Activated T-cell treated with anti-CD3 and anti-CD28 coated beads for 1 hour (primary cell): Measurements from ENCODE around the gene ABHD12B.

ENCODE experiments used
- DNase-seq: peaks from one replicate; pipeline ENCODE4 v3.0.0-alpha.2; 2020; ENCODE audit warnings: low read depth

The ABHD12B gene

DNA sequence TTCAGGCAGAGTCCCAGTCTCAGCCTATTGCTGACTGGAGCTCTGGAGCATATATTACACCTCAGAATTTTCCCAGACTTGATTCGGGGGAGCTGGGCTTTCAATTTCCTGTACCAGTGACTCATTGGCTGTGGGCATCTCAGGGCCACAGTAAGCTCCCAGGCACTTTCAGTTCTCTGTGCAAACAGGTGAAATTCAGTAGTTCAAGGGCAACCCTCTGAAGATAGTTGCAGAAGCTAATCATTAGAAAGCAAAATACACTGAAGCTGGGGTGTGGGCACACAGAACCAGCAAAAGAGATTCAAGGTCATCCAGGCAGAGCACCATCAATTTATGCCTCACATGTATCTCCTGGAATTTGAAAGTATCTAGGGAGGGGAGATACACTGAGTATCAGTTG lies 32.8 kb upstream of the ABHD12B start:
- no peak for DNase-seq

DNA sequence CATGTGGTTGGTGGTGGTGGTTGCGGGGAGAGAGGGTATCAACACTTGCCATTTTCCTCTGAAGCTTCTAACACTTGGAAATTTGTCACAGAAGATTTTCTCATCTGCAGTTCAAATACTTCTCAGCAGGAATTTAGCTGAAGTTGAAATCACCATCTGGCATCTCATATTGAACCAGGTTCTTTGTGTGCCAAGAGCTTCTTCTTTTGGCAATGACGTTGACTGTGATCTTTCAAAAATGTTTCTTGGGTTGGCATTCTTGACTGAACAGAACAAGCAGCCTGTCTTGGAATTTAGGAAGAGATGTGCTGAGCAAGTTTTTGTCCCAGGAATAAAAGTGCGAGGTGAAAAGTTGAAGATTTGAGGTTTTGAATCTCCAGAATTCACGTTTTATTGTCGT lies 32.2 kb upstream of the ABHD12B start:
- no peak for DNase-seq

DNA sequence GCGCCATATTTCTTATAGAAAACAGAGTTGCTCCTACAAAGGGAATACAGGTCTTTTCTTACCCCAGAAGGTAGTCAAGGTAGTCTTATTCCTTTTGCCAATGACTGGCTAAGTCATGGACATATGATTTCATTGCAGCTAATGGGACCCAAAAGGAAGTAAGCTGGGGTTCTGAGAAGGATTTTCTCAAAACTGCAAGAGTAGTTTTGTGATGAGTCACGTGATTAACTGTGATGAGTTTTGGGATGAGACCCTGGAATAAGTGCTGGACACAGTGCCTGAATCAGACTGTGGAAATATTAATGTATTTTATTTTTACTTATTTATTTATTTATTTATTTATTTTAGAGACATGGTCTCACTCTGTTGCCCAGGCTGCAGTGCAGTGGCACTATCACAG lies 27.5 kb upstream of the ABHD12B start:
- DNase-seq, result no peak

DNA sequence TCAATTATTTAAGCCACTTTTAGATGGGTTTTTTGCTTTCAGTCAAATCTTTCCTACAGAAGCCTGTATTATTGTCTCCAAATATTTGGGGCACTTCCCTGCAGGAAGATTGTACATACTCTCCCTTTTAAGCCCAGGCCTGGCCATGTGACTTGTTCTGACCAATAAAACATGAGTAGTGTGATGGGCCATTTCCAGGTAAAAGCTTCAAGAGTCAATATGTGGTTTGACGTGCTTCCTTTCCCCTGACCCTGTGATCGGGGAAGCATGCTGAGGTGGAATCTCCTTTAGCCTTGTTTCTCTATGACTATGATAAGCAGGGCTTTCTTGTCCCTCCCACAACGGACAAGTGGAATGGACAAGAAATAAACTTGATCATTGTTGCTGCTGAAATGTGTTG lies 26.7 kb upstream of the ABHD12B start:
- no peak for DNase-seq

DNA sequence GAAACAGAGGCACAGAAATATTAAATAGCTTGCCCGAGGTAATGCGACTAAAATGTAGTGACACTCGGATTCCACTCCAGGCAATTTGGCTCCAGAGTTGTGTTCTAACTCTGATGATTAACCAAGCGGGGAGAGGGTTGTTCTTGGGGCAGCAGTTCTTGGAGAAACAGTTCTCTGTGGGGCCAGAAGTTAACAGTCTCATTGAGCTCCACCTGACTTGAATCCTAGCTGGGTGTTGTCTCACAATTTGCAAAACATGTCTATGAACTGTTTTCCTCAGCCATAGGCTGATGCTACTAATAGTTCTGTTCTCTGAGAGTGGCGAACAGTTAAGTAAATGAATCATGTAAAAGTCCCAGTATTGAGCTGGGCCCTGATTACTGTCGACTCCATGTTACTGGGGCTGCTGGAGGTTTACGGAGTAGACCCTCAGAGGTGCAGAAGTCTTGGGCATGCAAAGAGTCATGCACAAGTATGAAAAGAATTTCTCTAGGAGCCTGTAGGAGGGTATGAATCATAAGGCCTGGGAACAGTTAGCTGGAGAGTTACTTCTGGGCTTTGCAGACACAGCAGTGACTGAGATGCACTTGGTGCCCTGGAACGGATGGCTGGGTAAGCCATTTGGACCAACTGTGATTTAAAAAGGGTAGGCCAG lies 25.5 kb upstream of the ABHD12B start:
- no peak for DNase-seq

DNA sequence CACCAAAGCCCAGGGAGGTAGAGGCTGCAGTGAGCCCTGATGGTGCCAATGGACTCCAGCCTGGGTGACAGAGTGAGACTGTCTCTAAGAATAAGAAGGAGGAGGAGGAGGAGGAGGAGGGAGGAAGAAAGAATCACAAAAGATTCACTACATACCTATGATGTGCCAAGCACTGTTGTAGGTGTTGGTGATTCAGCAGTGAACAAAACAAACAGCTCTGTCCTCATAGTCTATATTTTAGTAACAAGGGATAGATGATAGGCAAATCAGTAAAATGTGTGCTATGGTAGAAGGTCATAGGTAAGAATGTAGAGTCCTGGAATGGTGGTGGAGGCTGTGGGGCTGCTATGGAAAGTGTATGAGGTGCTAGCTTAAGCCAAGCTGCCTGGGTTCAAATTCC lies 18.0 kb upstream of the ABHD12B start:
- no peak for DNase-seq

DNA sequence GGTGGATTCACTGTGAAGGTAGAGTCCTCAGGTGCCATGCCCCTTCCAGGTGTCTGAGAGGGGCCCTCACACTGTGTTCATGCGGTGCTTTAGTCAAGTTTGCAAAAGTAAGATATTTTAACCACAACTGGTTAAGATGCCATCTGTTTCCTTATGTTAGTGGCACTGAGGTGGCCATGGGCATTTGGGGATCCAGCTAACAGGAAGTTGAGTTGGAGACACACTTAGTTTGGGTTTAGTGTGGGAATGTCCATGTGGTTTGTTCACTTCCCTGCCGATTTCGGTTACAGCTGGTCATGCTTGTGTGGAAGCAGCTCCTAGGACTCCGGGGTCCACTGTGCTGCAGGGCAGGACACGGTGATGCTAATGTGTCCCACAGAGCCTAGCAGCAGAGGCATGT lies 17.3 kb upstream of the ABHD12B start:
- no peak for DNase-seq

DNA sequence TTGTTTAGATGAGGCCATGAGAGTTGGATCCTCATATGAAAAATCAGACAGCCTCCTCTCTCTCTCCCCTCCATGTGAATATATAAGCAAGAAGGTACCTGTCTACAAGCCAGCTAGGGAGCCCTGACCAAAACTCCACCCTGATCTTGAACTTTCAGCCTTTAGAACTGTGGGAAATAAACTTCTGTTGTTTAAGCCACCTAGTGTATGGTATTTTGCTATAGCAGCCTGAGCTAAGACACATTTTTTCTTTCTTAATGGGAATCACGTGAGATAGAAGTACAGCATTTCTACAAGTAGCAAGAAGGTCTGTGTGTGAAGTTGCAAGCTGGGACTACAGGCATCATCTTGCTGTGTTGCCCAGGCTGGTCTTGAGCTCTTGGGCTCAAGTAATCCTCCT lies 16.3 kb upstream of the ABHD12B start:
- DNase-seq, result no peak

DNA sequence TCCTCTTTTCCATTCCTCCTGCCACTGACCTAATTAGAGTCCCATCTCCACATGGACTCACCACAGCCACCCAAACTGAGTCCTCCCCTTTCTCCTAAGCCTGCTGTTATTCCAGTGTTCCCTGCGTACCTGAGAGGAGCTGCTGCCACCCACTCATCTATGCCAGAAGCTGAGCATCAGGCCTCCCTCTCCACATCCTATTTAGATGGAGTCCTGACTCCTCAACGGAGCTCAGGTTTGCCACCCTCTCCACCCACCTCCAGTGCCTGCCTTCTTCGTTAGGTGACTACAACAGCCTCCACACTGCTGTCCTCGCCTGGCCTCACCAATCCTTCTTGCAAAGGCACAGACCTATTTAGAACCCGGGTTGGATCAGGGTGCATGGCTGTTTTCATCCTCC lies 15.2 kb upstream of the ABHD12B start:
- DNase-seq, result no peak

DNA sequence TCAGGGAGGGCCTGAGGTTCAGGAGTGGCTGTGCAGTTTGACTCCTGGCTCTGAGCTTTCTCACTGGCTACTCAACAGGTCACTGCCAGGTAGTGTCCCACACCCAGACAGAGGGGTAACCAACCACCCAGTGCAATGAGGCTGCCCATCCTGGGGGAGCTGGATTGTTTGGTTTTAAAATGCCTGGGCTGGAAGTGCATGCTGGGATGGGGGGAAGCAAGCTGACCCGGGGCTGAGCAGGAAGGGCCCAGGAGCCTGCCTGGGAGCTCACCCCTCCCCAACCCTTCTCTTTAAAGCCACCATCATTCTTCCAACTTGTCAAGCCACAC lies 12.6 kb upstream of the ABHD12B start:
- no peak for DNase-seq

DNA sequence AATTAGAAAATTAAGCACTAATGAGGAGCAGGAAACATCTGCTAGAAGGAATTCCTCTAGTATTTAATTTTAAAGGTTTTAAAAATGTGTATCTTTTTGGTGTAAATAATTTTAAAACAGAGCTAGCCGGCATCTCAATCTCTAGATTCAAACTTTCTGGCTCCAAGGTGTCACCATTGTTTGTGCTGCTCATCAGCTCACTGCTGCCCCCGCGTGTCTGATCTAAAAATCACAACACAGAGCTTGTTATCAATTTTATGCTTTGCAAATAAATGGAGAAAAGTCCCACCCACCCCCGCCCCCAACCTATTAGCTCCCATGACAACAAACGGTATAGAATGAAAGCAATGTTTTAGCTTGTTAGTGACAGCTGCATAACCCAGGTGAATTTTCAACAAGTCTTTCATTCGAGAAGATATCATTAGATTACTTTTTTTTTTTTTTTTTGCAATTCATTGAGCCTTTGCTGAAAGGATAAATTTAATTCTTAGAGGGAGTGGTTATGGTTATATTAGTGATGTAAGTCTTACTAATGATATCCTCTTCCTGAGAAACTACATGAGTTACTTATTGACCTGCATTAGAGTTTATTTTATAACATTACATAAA lies 11.3 kb upstream of the ABHD12B start:
- DNase-seq, result peak; percentile 90

DNA sequence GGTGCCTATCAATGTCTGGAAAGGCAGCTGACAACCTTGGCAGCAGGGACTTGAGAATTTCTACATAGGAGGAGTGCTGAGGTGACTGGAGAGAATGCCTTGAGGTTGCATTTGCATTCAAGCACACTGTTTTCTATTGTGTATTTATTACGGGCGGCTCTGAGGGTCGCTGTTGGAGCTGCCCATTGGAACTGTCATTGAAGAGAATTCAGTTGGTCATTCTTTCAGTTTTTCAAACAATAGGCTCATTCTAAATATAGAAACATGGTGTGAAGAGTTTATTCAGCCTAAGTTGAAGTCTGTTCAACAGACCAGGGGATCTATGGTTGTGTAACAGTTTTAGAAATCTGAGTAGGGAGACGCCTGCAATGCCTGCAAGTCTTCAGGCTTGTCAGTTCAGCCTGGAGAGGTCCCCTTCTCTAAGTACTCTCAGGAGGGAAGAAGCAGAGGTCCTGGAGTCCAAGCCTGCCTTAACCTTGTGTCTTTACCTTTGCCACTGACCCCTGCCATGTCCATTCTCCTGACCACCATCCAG lies 9.8 kb upstream of the ABHD12B start:
- no peak for DNase-seq

DNA sequence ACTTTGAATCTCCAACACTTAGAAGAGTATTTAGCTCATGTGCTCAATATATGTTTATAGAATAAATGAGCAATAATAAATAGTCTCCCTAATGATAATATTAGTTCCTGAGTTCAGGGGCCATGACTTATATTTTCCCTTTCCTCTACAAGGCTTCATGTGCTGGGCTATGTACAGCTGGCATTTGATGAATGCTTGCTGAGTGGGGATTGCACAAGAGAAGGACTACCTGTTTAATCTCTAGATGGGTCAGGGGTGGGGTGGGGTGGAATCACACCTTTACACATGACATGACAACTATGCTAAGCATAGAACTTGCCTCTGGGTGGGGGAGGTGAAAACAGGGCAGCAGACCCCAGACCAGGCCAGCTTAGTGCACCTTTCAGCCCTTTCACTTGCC lies 7.6 kb upstream of the ABHD12B start:
- DNase-seq, result no peak

DNA sequence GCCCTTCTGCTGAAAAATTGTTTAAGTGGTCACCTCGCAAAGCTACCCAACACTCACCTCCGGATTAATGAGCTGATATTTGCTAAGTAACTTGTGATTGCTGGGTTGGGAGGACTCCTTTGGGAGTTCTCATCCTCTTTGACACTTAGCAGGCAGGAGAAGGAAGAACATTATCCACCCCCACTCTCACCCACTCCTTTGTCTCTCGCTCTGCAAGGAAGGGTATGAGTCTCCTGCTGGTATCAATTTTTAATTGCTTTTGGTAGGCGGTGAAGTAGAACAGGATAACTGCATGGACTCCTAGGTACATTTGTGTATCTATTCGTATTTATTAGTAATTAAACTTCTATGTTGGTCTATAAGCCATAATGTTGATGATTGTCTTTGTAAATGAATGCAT lies 6.9 kb upstream of the ABHD12B start:
- no peak for DNase-seq

DNA sequence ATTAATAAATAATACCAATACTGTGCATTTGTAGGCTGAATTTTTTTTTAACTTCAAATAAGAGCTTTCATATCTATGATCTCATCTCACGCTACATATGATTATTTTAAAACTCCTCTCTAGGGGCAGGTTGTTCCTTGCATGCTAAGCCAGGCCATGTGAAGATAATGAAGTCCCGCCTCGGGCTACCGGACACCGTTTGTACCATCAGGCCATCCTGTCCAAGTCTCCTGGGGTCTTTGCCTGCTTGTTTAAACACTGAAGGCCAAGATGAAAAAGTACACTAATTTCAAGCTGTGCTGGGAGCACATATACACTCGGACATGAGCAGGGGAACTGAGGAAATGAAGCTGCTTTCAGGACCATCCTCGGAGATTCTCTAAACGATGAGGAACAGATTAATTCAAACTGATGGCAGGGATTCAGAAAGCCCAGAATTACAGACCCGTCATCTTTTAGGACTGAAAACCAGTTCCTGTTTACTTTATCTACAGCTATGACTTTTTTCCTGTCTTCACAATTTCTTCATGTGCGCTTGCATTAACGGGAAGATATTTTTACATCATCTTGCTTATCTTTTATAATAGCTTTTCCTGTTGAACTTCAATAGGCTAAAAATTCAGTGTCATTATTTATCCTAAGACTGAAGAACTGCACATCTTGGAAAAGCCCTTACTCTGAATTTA lies 6.3 kb upstream of the ABHD12B start:
- no peak for DNase-seq

DNA sequence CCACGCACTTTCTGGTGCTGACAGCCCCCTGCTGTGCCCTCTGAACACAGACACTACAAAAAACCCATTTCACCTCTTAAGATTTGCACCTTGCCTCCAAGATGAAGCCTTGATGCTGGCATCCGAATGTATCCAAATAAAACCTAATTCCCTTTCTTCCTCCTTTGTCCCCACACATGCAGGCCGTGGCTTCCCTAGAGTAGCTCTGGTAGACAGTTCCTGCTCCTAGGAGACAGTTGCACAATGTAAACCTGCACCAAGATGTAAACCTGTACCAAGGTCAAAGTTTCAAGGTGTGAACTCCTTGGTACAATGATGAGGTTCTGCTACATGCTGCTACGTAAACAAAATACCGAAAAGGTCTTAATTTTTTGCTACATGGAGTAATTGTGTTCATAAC lies 625 bp upstream of the ABHD12B start:
- no peak for DNase-seq

DNA sequence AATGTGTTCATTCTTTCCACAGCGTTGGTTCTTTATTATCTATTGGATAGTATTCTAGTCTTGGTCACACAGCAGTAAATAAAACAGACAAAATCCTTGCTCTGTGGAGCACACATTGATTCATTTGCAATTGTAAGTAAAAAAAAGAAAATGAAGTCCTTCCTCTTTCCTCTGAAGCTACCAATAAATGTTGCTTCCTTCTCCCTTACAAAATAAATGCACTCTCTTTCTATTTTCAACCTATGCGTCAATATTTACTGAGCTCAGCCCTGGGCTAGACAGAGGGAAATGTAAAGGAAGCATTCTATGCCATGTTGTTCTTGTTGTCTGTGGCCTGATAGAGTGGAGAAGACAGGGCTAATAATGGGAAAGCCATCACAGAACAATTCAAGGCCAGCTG lies 2.9 kb downstream of the ABHD12B start:
- DNase-seq, result no peak

DNA sequence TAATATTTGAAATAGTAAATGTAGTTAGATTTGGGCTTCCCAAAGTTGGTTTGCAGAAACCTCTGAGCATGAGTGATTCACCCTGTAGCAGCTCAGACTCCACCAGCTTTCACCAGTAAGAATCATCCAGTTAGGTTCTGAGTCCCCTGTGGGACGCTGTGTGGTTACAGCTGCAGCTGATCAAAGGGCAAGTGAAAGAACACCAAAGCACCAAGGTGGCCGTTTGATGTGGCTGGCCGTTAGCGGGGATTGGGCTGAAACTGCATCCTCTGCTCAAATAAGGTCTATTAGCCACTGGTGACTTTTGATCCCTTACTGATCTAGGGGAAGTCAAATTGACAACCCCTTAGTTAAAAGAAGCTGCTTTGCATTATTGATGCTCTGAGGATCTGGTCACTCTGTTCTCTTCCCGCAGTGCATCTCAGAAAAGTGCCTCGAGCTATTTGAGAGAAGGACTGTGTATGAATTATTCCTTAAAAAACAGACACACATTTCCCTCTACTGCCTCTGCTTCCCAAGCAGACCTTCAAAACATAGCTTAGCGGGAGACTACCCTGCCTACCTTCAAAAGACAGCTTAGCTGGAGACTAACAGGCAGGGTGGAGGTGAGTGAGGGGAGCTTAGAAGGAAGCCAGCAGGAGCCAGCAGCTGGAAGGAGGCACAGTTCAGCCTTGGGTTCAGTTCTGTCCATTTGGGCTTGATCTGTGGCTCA lies 3.7 kb downstream of the ABHD12B start:
- DNase-seq, result no peak

DNA sequence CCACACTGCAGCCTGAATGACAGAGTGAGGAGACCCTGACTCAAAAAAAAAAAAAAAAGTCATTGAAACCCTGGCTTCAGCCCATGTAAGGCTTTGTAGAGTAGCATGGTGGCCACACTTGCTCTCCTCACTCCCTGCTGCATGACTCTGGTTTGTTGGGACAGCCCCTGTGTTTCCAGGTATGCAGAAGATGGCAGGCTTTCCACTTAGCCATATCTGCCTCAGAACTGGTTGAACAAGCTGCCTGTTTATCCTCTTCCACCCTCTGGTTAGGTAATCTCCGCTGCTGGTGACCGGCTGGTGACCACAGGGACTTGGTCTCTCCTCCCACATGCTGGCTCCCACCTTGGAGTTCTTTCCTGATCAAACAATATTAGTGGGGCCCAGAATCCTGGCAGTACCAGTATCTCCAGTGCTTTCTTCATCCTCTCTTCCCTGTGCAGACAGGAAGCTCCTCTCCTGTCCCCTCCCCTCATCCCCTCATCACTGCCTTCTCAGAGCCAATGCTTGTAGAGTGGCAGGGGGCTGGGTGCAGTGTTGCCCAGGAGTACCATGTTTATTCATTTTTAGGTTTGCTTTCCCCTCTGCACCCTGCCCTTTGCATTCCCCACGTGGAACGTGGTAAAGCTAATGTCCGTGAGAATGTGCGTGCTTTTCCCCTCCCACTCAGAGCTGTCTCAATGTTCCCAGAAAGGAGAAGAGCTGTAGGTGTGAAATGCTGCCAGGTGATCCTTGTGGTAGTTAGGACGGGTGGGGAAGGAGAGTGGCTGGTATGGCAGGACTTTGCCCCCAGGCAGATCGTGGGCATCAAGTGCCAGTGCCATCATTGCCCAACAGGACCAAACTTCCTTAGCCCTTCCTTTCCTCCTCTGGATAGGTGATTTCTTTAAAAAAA lies 11.3 kb downstream of the ABHD12B start:
- no peak for DNase-seq

DNA sequence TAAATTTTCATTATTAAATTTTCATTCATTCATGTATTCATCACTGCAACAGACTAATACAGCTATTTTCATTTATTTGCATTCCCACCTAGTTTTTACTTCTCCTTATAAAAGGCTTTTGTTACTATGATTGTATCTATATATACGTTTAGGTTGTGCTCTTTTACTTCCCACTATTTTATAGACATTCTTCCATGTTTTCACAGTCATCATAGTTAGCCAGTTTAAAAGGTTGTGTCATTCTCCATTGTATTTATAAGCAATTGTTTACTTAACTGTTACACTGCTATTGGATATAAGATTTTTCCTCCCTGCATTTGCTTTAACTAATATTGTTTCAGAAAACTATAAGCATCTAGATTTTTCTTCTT lies 12.0 kb downstream of the ABHD12B start:
- DNase-seq, result no peak

DNA sequence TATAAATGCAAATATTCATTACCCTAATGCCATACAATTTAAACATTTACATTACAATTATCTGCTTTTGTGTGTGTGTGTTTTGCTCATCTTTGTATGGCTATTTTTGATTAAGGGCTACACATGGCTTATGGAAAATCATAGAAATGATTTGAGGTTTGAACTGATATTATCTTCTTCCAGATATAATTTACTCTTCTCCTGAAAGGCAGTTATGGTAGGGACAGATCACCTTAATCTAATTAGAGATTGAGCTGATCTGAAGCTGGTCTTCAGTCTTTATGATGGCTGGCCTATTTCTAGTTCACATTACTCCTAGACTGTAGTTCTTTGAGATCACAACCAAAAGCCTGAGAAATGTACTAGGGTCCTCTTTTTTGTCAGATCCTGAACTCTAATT lies 15.6 kb downstream of the ABHD12B start:
- no peak for DNase-seq

DNA sequence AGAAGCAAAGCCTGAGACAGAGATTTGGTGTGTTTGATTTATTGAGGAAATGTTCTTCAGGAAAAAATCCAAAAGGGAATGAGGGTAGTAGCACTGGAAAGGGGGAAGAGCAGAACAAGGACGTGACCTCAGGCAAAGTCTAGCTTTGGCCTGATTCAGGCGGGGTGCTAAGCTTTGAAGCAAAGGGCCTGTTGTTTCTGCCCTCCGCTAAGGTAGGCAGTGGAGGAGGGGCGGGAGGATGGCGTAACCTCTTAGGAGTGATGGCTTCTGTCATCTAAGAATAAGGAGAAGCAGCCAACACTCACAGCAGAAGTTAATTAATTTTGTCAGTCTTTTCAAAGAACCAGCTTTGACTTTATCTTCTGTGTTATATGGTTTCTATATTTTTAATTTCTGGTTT lies 20.4 kb downstream of the ABHD12B start:
- DNase-seq, result no peak
